Mesenchymal stem cell (in vitro differentiated cells and primary cell): ENCODE data around the gene CSF1R.

Experiments
- DNase-seq: peaks from one replicate; pipeline ENCODE4 v3.0.0-alpha.2; 2013
- H2AFZ ChIP-seq: one replicate; pipeline ENCODE4 v1.6.1; 2013; ENCODE audit warnings: low read depth, mild to moderate bottlenecking, control low read depth, inconsistent platforms, low read length, moderate library complexity
- H2AK5ac ChIP-seq: 2 replicates; pipeline ENCODE4 v1.6.1; 2013; ENCODE audit warnings: low read length, moderate library complexity, mild to moderate bottlenecking, inconsistent platforms; ENCODE audit not compliant: severe bottlenecking
- H2BK120ac ChIP-seq: one replicate; pipeline ENCODE4 v1.6.1; 2013; ENCODE audit warnings: low read depth, mild to moderate bottlenecking, inconsistent platforms, low read length, moderate library complexity
- H2BK12ac ChIP-seq, 2 experiments: one replicate each; pipeline ENCODE4 v1.6.1; 2013; ENCODE audit warnings: inconsistent platforms in 2 of 2, low read length in 2 of 2, mild to moderate bottlenecking in 2 of 2, moderate library complexity in 2 of 2, control low read depth in 1 of 2
- H2BK15ac ChIP-seq: one replicate; pipeline ENCODE4 v1.6.1; 2013; ENCODE audit warnings: mild to moderate bottlenecking, low read depth, inconsistent platforms; ENCODE audit not compliant: poor library complexity, severe bottlenecking
- H2BK5ac ChIP-seq: 2 replicates; pipeline ENCODE4 v1.6.1; 2013; ENCODE audit warnings: low read depth, mild to moderate bottlenecking, low read length, control low read depth, inconsistent platforms; ENCODE audit not compliant: poor library complexity, severe bottlenecking
- H3K14ac ChIP-seq, 2 experiments: one replicate each; pipeline ENCODE4 v1.6.1; 2013; ENCODE audit warnings: inconsistent platforms in 2 of 2, low read length in 2 of 2, control low read depth in 1 of 2, mild to moderate bottlenecking in 1 of 2, moderate library complexity in 1 of 2
- H3K18ac ChIP-seq, 2 experiments: one replicate each; pipeline ENCODE4 v1.6.1; 2013; ENCODE audit warnings: inconsistent platforms in 2 of 2, low read length in 2 of 2, control low read depth in 1 of 2, low read depth in 1 of 2, mild to moderate bottlenecking in 1 of 2
- H3K23ac ChIP-seq, 2 experiments: one replicate each; pipeline ENCODE4 v1.6.1; 2013; ENCODE audit warnings: inconsistent platforms in 2 of 2, low read length in 2 of 2, mild to moderate bottlenecking in 2 of 2, moderate library complexity in 2 of 2, control low read depth in 1 of 2
- H3K27ac ChIP-seq: 2 replicates; pipeline ENCODE4 v1.5.1; 2013; ENCODE audit warnings: mild to moderate bottlenecking, moderate library complexity, low read length, control low read depth, inconsistent platforms; ENCODE audit not compliant: poor library complexity, severe bottlenecking
- H3K27me3 ChIP-seq, 2 experiments: 2 replicates each; pipeline versions ENCODE4 v1.6.1 to v1.7.0; 2013; ENCODE audit warnings: low read length in 2 of 2, mild to moderate bottlenecking in 2 of 2, moderate library complexity in 2 of 2, control low read depth in 1 of 2, inconsistent platforms in 1 of 2; ENCODE audit not compliant: control insufficient read depth in 1 of 2, insufficient read depth in 1 of 2
- H3K36me3 ChIP-seq, 2 experiments: 2 replicates each; pipeline versions ENCODE4 v1.6.1 to v1.7.0; 2013; ENCODE audit warnings: low read length in 2 of 2, control low read depth in 1 of 2, inconsistent platforms in 1 of 2, low read depth in 1 of 2, mild to moderate bottlenecking in 1 of 2; ENCODE audit not compliant: insufficient read depth in 2 of 2, control insufficient read depth in 1 of 2
- H3K4ac ChIP-seq, 2 experiments: one replicate each; pipeline ENCODE4 v1.6.1; 2013; ENCODE audit warnings: inconsistent platforms in 2 of 2, low read length in 2 of 2, mild to moderate bottlenecking in 2 of 2, moderate library complexity in 2 of 2, control low read depth in 1 of 2, low read depth in 1 of 2
- H3K4me1 ChIP-seq: 2 replicates; pipeline ENCODE4 v1.6.1; 2013; ENCODE audit warnings: low read depth, low read length, control low read depth; ENCODE audit not compliant: control insufficient read depth, insufficient read depth
- H3K4me2 ChIP-seq: 2 replicates; pipeline ENCODE4 v1.6.1; 2013; ENCODE audit warnings: low read length, mild to moderate bottlenecking, inconsistent platforms; ENCODE audit not compliant: poor library complexity, severe bottlenecking
- H3K4me3 ChIP-seq, 2 experiments: 2 replicates each; pipeline versions ENCODE4 v1.5.1 to v1.7.0; 2013; ENCODE audit warnings: low read length in 2 of 2, mild to moderate bottlenecking in 2 of 2, control low read depth in 1 of 2, low read depth in 1 of 2; ENCODE audit not compliant: insufficient read depth in 1 of 2
- H3K79me1 ChIP-seq: replicated peaks from 2 replicates; pipeline ENCODE4 v1.6.1; 2013; ENCODE audit warnings: mild to moderate bottlenecking, control low read depth, low read length, inconsistent platforms; ENCODE audit not compliant: poor library complexity, severe bottlenecking
- H3K9ac ChIP-seq: 2 replicates; pipeline ENCODE4 v1.7.0; 2013; ENCODE audit warnings: mild to moderate bottlenecking, low read length, moderate library complexity
- H3K9me3 ChIP-seq: 2 replicates; pipeline ENCODE4 v1.7.0; 2013; ENCODE audit warnings: mild to moderate bottlenecking, low read length; ENCODE audit not compliant: control insufficient read depth
- H4K8ac ChIP-seq: one replicate; pipeline ENCODE4 v1.6.1; 2013; ENCODE audit warnings: inconsistent platforms, mild to moderate bottlenecking, low read length, moderate library complexity
- H4K91ac ChIP-seq: one replicate; pipeline ENCODE4 v1.6.1; 2013; ENCODE audit warnings: mild to moderate bottlenecking, low read length, inconsistent platforms
- WGBS: methylation state at CpG from one replicate; pipeline ENCODE4 v1.1.7; 2013; ENCODE audit warnings: mixed read lengths; 5-methylcytosine and 5-hydroxymethylcytosine counted together

CSF1R gene

DNA sequence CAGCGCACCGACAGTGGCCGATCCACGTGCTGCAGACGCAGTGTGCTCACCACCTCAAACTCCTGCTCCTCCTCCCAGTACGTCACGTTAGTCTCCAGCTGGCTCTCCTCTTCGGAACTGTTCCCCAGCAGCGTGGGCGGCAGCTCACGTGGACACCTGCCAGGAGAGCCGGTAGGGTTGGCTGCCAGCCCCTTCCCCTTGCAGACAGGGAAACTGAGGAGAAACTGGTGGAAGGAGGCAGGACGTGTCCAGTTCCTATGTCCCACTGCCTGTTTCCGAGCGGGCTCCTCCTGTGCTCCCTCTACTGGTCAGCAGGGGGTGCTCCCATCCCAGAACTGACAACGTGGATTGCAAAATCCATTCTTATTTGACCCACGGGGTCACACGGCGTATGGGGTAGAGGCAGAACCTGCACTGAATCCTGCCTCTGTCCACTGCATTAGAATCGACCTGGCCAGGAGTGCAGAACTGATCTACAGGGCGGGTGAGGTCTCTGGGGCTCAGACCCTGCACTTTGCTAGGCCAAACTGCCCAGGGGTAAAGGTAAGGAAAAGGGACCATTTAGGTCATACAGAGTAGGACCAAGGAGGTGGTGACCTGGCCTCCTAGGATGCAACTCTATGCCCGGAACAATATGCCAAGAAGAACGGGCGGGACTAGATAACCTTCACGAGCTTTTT lies 43.6 kb upstream of the CSF1R start:
- peaks cover 87 to 97% of the 10 kb centered on the region in 2 experiments for H3K36me3 ChIP-seq
- no peak overlapping the region for H3K4me3 ChIP-seq
- peak overlapping the region; percentile 64 for H2BK15ac ChIP-seq
- peak; percentile 77 for DNase-seq
- peak overlapping the region; percentile 2 for H2AK5ac ChIP-seq
- no peak overlapping the region for H2AFZ ChIP-seq
- H3K27ac ChIP-seq: no peak overlapping the region
- H3K79me1 ChIP-seq: peaks cover 36% of the 10 kb centered on the region
- H2BK5ac ChIP-seq: no peak overlapping the region
- H3K23ac ChIP-seq: no peak overlapping the region
- H2BK120ac ChIP-seq: no peak overlapping the region
- H3K4ac ChIP-seq: peak overlapping the region in 1 of 2 experiments; percentile 61
- no peaks in the 10 kb centered on the region for H3K27me3 ChIP-seq
- peak overlapping the region in 1 of 2 experiments; percentile 23 for H2BK12ac ChIP-seq
- H3K4me1 ChIP-seq: peaks cover 23% of the 10 kb centered on the region
- H4K8ac ChIP-seq: peak overlapping the region; percentile 57
- no peak overlapping the region for H3K4me2 ChIP-seq
- WGBS: 54% methylated on average over 25 of the region's 25 CpGs
- H3K18ac ChIP-seq: peak overlapping the region in 1 of 2 experiments; percentile 89
- H3K14ac ChIP-seq: no peak overlapping the region
- peak overlapping the region; percentile 73 for H4K91ac ChIP-seq
- no peaks in the 10 kb centered on the region for H3K9me3 ChIP-seq
- H3K9ac ChIP-seq: peak overlapping the region; percentile 60

DNA sequence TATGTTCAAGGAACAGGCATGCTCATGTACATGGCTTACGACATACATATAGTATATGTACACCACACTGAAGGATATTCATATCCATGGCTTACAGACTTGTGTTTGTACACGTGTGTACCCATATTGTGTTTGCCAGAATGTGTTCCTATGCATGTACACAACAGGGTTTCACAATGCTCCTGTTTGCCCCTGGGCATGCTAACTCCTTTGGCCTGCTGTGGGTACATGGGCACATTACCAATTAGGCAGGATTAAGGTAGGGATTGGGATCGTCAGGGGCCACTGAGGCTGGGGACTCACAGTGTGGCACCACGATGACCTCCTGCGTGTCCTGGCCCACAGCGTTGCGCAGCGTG lies 43.1 kb upstream of the CSF1R start:
- no peak overlapping the region for H3K4ac ChIP-seq
- H3K9me3 ChIP-seq: no peaks in the 10 kb centered on the region
- no peak overlapping the region for H3K23ac ChIP-seq
- H4K91ac ChIP-seq: peak overlapping the region; percentile 73
- H2AK5ac ChIP-seq: no peak overlapping the region
- peak overlapping the region; percentile 55 for H4K8ac ChIP-seq
- no peak overlapping the region for H2BK5ac ChIP-seq
- no peak overlapping the region for H2BK15ac ChIP-seq
- no peaks in the 10 kb centered on the region for H3K27me3 ChIP-seq
- H3K79me1 ChIP-seq: peaks cover 36% of the 10 kb centered on the region
- no peak overlapping the region for H2AFZ ChIP-seq
- H3K14ac ChIP-seq: no peak overlapping the region
- no peak overlapping the region for H3K4me2 ChIP-seq
- peaks cover 87 to 96% of the 10 kb centered on the region in 2 experiments for H3K36me3 ChIP-seq
- H3K9ac ChIP-seq: peak overlapping the region; percentile 26
- peak overlapping the region in 1 of 2 experiments; percentile 89 for H3K18ac ChIP-seq
- H3K4me3 ChIP-seq: no peak overlapping the region
- 93% methylated on average over 8 of the region's 8 CpGs for WGBS
- DNase-seq: no peak
- no peak overlapping the region for H3K27ac ChIP-seq
- H2BK120ac ChIP-seq: no peak overlapping the region
- H3K4me1 ChIP-seq: peaks cover 20% of the 10 kb centered on the region
- peak overlapping the region in 1 of 2 experiments; percentile 23 for H2BK12ac ChIP-seq

DNA sequence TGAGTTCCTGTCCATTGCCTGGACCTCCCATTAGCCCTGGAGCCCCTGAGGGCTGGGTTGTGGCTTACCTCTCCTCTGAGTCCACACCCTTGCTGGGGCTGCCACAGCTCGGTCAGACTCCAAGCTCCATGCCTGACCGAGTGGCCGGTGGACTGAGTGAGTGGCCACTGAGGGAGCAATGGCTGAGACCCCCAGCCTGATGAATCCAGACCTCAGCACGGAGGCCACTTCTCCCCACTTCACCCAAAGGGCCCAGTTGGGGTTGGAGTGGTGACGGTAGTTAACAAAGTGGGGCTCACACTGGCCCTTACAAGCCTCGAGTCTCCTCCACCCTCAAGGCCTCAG lies 40.5 kb upstream of the CSF1R start:
- WGBS: 98% methylated on average over 5 of the region's 6 CpGs

DNA sequence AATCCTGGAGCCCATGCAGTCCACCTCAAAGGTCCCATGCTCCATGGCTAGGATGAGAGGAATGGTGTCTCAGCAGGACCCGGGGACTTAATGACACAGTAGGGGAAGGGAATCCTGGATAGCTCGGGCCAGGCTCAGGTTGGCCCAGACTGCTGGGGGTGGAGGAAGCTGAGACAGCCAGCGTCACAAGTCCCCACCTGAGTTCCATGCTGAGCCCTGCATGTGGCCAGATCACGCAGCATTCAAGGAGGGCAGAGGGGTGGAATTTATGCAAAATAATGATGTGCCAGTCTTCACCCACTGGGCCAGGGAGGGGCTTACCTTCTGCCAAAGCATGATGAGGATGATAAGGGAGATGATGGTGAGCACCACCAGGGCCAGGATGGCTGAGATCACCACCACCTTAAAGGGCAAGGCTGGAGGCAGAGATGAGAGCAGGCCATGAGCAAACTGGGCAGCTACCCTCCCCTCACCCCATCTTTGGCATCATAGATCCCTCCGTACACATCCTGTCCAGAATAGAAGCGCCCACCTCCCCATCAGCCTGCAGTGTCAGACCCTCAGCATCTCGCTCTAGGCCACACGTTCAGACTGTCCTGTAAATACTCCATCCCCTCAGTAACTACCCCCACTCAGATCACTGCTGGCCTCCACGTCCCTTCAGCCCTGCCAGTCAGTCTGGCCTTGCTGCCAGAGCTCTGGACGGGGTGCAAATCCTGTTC lies 40.0 kb upstream of the CSF1R start:
- H3K14ac ChIP-seq: no peak overlapping the region
- no peak overlapping the region for H3K4ac ChIP-seq
- no peak overlapping the region for H3K27ac ChIP-seq
- H2BK15ac ChIP-seq: no peak overlapping the region
- peaks cover 14% of the 10 kb centered on the region for H3K4me1 ChIP-seq
- no peak overlapping the region for H2BK120ac ChIP-seq
- whole genome bisulfite sequencing: 94% methylated on average over 10 of the region's 10 CpGs
- no peak overlapping the region for H2BK5ac ChIP-seq
- no peak overlapping the region for H3K4me2 ChIP-seq
- H4K8ac ChIP-seq: no peak overlapping the region
- no peak for DNase-seq
- H2BK12ac ChIP-seq: no peak overlapping the region
- no peak overlapping the region for H3K18ac ChIP-seq
- peaks cover 87 to 96% of the 10 kb centered on the region in 2 experiments for H3K36me3 ChIP-seq
- no peak overlapping the region for H3K23ac ChIP-seq
- H4K91ac ChIP-seq: no peak overlapping the region
- H2AK5ac ChIP-seq: no peak overlapping the region
- peaks cover 22% of the 10 kb centered on the region for H3K79me1 ChIP-seq
- no peak overlapping the region for H3K4me3 ChIP-seq
- no peaks in the 10 kb centered on the region for H3K27me3 ChIP-seq
- H3K9ac ChIP-seq: no peak overlapping the region
- H3K9me3 ChIP-seq: no peaks in the 10 kb centered on the region
- H2AFZ ChIP-seq: no peak overlapping the region

More for the DNA sequence above, 40.5 kb upstream of the CSF1R start:
- H3K23ac ChIP-seq: no peak overlapping the region
- H3K14ac ChIP-seq: no peak overlapping the region
- H3K4me3 ChIP-seq: no peak overlapping the region
- H4K91ac ChIP-seq: no peak overlapping the region
- H3K9ac ChIP-seq: peak overlapping the region; percentile 31
- H3K36me3 ChIP-seq: peaks cover 85 to 96% of the 10 kb centered on the region in 2 experiments
- DNase-seq: no peak
- H3K9me3 ChIP-seq: no peaks in the 10 kb centered on the region
- no peak overlapping the region for H4K8ac ChIP-seq
- peaks cover 17% of the 10 kb centered on the region for H3K4me1 ChIP-seq
- H2AK5ac ChIP-seq: no peak overlapping the region
- H2AFZ ChIP-seq: no peak overlapping the region
- H2BK12ac ChIP-seq: no peak overlapping the region
- H3K79me1 ChIP-seq: peaks cover 25% of the 10 kb centered on the region
- no peak overlapping the region for H3K27ac ChIP-seq
- H3K4me2 ChIP-seq: no peak overlapping the region
- H2BK15ac ChIP-seq: no peak overlapping the region
- no peak overlapping the region for H2BK5ac ChIP-seq
- no peak overlapping the region for H3K4ac ChIP-seq
- H2BK120ac ChIP-seq: no peak overlapping the region
- H3K18ac ChIP-seq: no peak overlapping the region
- H3K27me3 ChIP-seq: no peaks in the 10 kb centered on the region
